ENCODE results near the gene NECAP2.
"Not testable (repeated sequence)": the region's sequence is repeated elsewhere in the genome, so short reads cannot be mapped to it uniquely, and the experiment has no call there.

Gene NECAP2

DNA sequence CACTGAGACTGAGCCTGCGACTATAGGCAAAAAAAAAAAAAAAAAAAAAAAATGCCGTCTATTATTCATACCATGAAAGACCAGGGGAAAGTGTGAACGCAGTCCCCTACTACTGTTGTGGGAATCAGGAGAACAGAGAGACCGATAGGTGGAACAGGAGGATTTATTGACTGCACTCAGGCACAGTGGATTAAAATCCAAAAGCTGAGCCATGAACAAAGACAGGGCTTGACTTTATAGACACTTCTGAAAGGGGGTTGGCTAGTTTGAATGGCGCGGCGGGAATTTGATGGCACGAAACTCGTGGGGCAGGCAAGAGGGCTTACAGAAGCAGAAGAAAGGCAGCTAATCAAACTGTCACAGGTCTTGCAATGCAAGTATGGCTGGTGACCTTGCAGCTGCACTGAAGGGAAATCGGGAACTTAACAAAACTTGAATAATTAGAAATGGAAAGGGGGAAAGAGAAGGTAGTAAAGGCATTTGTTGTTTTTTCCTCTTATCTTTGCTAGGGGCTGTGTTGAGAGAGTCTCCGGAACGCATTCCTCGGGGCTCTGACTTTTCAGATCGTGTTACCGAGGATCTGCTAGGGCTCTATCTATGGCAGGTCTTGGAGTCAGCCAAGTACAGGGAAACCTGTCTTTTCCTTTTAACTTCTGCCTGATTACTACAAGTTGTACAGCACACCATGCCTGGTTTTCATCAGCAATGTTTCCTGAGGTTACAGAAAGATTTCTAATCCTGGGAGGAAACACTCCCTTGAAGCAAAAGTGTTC is 66.0 kb downstream of the NECAP2 start:
- H3K27me3 ChIP-seq (ENCODE audit: insufficient read depth, low read length); H3K4me3 ChIP-seq (ENCODE audit: low read length); H3K9me3 ChIP-seq (ENCODE audit: insufficient read depth, low read depth, low read length); H3K36me3 ChIP-seq (ENCODE audit: insufficient read depth, low read depth, low read length); H3K4me1 ChIP-seq (ENCODE audit: insufficient read depth, low read length); H3K9ac ChIP-seq (ENCODE audit: low read depth, low read length); H3K27ac ChIP-seq (ENCODE audit: low read length): not testable (repeated sequence)

DNA sequence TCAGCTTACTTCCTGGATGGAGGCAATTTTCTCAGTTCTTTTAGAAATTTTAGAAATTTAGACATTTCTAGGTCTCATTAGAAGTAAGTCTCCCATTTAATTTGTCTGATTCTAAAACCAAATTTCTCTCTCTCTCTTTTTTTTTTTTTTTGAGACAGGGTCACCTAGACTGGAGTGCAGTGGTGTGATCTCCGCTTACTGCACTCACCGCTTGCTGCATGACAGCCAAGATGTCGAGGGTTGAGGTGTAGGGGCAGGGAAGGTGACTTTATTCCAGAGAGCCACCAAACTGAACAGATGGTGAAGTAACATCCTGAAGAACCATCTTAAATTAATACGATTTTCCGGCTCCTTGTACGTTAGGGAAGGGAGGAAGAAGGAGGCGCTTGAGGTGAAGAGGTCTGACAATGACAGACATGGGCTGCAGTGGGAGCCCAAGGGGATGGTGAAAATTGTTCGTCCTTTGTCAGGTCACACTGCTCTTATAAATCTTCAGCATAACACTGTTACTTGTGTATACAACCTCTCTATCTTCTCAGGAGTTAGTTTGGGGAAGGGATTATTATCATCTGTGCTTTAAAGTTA is 68.4 kb downstream of the NECAP2 start:
- H3K9ac ChIP-seq (ENCODE audit: low read depth, low read length); H3K4me3 ChIP-seq (ENCODE audit: low read length); H3K4me1 ChIP-seq (ENCODE audit: insufficient read depth, low read length); H3K36me3 ChIP-seq (ENCODE audit: insufficient read depth, low read depth, low read length); H3K27me3 ChIP-seq (ENCODE audit: insufficient read depth, low read length); H3K27ac ChIP-seq (ENCODE audit: low read length); H3K9me3 ChIP-seq (ENCODE audit: insufficient read depth, low read depth, low read length): not testable (repeated sequence)

All from iPS-20b (cell line).